GM18526 (cell line): ENCODE results near the gene ITM2B.

Source experiments
- POLR2A ChIP-seq: IDR thresholded peaks from 3 replicates; pipeline ENCODE4 v1.6.1; 2011; ENCODE audit not compliant: insufficient read length; ENCODE audit errors: extremely low read depth

Gene ITM2B

GRCh38 chr13:48266701-48267639 lies 34.0 kb downstream of the ITM2B start:
- no peak for TF ChIP-seq POLR2A

- no peak for TF ChIP-seq POLR2A
Measured at GRCh38 chr13:48268019-48268418, 35.0 kb downstream of the ITM2B start.

GRCh38 chr13:48273346-48273745 lies 40.3 kb downstream of the ITM2B start:
- TF ChIP-seq POLR2A = no peak

GRCh38 chr13:48275507-48275906 lies 42.5 kb downstream of the ITM2B start:
- TF ChIP-seq POLR2A = no peak

GRCh38 chr13:48278806-48279205 lies 45.8 kb downstream of the ITM2B start:
- TF ChIP-seq POLR2A = no peak

- no peak for TF ChIP-seq POLR2A
Measured at GRCh38 chr13:48281556-48281955, 48.5 kb downstream of the ITM2B start.

- TF ChIP-seq POLR2A = no peak
Measured at GRCh38 chr13:48291730-48292129, 58.7 kb downstream of the ITM2B start.

- no peak for TF ChIP-seq POLR2A
Measured at GRCh38 chr13:48292650-48293049, 59.6 kb downstream of the ITM2B start.

- TF ChIP-seq POLR2A = no peak
Measured at GRCh38 chr13:48294653-48295052, 61.6 kb downstream of the ITM2B start.

GRCh38 chr13:48295271-48295670 lies 62.3 kb downstream of the ITM2B start:
- no peak for TF ChIP-seq POLR2A

GRCh38 chr13:48296528-48296927 lies 63.5 kb downstream of the ITM2B start:
- no peak for TF ChIP-seq POLR2A

GRCh38 chr13:48297131-48297786 lies 64.3 kb downstream of the ITM2B start:
- no peak for TF ChIP-seq POLR2A

GRCh38 chr13:48299591-48299990 lies 66.6 kb downstream of the ITM2B start:
- no peak for TF ChIP-seq POLR2A

GRCh38 chr13:48302871-48303358 lies 69.9 kb downstream of the ITM2B start:
- TF ChIP-seq POLR2A = no peak

- TF ChIP-seq POLR2A = peak; percentile 89
Measured at GRCh38 chr13:48303359-48304142, 70.5 kb downstream of the ITM2B start, which contains the start of gene RB1. Gene RB1, plus strand, starts transcription at chr13:48303751. Its CDS starts 162 bp downstream, at chr13:48303913.
